Hepatocyte (in vitro differentiated cells): ENCODE data around the gene THSD4.

Source experiments
- CTCF ChIP-seq: fragments of 200-600 bp; sonication (generic); IDR thresholded peaks from 2 replicates; pipeline ENCODE4 v1.5.1; 2016; ENCODE audit warnings: antibody characterized with exemption, mild to moderate bottlenecking; ENCODE audit not compliant: poor library complexity
- EZH2 ChIP-seq: fragments of 200-600 bp; sonication (generic); IDR thresholded peaks from 2 replicates; pipeline ENCODE4 v1.6.1; 2016; ENCODE audit warnings: antibody characterized with exemption, mild to moderate bottlenecking, borderline replicate concordance
- EZH2phosphoT487 ChIP-seq: fragments of 200-600 bp; sonication (generic); IDR thresholded peaks from one replicate; pipeline ENCODE4 v1.6.1; 2018; ENCODE audit warnings: antibody characterized with exemption, mild to moderate bottlenecking, low read depth, moderate library complexity; ENCODE audit not compliant: unreplicated experiment, severe bottlenecking

- TF ChIP-seq CTCF (no peak), EZH2phosphoT487 (no peak), EZH2 (no peak)
These were observed 180.5 kb downstream of the THSD4 start for GRCh38 chr15:71295603-71296314.
